GM12874 (cell line): ENCODE data around the gene ACAT2.

Source experiments
- TF ChIP-seq, protein P1 (sequence below): IDR thresholded peaks from 2 replicates; pipeline ENCODE4 v1.5.1; 2011; ENCODE audit warnings: low read depth, mild to moderate bottlenecking, control low read depth, low read length, moderate library complexity; ENCODE audit not compliant: insufficient read depth

The ACAT2 gene

DNA sequence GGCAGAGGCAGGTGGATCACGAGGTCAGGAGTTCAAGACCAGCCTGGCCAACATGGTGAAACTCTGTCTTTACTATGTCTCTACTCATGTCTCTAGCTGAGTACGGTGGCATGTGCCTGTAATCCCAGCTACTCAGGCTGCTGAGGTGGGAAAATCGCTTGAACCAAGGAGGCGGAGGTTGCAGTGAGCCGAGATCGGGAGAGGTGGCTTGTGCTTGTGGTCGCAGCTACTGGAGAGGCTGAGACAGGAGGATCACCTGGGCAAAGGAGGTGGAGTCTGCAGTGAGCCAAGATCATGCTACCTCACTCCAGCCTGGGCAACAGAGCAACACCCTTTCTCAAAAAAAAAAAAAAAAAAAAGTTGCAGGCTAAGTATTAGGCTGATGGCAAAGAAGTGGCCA, 42.6 kb upstream of the ACAT2 start:
- TF ChIP-seq, protein P1, sequence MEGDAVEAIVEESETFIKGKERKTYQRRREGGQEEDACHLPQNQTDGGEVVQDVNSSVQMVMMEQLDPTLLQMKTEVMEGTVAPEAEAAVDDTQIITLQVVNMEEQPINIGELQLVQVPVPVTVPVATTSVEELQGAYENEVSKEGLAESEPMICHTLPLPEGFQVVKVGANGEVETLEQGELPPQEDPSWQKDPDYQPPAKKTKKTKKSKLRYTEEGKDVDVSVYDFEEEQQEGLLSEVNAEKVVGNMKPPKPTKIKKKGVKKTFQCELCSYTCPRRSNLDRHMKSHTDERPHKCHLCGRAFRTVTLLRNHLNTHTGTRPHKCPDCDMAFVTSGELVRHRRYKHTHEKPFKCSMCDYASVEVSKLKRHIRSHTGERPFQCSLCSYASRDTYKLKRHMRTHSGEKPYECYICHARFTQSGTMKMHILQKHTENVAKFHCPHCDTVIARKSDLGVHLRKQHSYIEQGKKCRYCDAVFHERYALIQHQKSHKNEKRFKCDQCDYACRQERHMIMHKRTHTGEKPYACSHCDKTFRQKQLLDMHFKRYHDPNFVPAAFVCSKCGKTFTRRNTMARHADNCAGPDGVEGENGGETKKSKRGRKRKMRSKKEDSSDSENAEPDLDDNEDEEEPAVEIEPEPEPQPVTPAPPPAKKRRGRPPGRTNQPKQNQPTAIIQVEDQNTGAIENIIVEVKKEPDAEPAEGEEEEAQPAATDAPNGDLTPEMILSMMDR: no peak

DNA sequence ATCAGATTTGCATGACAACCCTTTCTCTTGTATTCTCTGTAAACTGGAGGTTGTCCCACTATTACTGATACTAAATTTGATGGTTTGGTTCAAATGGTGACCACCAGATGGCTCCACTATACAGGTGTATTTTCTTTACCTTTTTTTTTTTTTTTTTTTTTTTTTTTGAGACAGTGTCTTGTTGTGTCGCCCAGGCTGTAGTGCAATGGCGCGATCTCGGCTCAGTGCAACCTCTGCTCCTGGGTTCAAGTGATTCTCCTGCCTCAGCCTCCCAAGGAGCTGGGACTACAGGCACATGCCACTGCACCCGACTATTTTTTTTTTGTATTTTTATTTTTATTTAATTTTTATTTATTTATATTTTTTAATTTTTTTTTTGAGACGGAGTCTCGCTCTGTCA, 41.1 kb upstream of the ACAT2 start:
- TF ChIP-seq, protein P1: peak; percentile 21; the same call in 1 of the 2 replicates

DNA sequence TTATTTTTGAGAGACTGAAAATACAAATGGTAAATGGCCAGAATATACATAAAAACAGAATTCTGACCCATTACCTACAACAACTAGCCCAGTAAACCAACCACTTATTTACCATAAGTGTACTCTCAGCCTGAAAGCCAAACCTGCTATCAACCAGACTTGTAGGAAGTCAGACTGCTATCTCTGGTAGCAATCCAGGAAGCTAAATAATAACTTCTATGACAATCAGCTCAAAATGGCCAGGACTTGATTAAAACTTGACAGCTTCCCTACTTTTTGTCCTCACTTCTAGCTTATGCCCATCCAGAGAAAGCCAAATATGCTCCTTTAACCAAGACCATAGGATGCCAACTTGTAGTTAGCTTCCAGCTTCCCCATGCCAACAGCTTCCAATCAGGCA, 39.2 kb upstream of the ACAT2 start:
- TF ChIP-seq, protein P1: no peak

DNA sequence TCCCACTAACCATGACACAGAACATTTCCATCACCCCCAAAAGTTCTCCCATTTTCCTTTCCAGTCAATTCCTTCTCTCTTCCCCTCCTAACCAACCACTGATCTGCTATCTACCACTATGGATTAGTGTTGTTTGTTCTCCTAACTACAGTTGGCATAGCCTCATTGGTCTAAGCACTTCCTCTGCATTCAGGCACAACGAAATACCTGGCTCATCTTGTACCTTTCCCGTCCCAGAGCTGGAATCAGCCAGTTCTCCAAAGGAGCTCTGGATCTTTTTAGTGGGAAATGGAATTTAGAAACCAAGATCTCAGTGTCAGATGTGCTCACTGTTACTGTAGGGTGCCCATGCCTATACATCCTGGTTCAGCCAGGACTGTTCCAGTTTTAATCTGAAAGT, 38.6 kb upstream of the ACAT2 start:
- TF ChIP-seq, protein P1: no peak

DNA sequence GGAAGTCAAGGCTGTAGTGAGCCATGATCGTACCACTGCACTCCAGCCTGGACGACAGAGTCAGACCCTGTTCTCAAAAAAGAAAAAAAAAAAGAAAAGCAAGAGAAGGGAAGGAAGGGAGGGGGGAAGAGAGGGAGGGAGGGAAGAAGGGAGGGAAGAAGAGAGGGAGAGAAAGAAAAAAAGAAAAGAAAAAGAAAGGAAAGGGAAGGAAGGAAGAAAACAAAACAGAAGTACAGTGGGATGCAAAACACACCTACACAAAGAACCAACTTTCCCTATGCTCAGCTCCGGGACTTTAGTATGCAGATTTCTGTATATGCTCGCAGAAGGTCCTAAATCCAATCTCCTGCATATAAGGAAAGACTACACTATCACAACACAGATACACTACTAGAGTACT, 37.1 kb upstream of the ACAT2 start:
- TF ChIP-seq, protein P1: no peak

DNA sequence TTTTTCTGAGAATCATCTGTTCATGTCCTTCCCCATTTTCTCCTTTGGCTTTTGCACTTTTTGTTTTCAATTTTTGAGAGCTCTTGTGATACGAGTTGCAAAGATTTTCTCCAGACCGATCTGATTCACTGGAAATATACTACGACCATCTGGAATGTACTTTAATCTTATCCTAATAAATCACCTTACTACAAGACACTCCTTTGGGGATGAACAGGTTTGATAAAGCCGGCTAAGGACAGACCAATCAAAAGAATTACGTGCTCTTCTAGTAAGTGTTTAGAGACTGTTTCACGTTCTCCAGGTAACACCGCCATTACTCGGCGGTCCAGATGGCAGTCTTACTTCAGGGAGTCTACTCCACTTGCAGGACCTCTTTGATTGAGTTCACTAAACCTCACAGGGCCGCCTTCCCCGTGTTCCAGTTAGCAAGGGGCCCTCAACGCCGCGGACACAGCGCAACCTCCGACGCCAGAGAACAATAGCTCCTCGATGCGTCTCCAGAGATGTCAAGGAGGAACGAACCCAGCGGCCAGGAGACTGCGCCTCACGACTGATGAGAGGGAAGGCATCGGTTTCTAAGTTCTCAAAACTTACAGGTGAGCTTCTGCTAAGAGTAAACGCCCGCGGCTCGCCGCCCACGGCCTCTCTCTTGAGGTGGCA, 35.5 kb upstream of the ACAT2 start:
- TF ChIP-seq, protein P1: no peak

DNA sequence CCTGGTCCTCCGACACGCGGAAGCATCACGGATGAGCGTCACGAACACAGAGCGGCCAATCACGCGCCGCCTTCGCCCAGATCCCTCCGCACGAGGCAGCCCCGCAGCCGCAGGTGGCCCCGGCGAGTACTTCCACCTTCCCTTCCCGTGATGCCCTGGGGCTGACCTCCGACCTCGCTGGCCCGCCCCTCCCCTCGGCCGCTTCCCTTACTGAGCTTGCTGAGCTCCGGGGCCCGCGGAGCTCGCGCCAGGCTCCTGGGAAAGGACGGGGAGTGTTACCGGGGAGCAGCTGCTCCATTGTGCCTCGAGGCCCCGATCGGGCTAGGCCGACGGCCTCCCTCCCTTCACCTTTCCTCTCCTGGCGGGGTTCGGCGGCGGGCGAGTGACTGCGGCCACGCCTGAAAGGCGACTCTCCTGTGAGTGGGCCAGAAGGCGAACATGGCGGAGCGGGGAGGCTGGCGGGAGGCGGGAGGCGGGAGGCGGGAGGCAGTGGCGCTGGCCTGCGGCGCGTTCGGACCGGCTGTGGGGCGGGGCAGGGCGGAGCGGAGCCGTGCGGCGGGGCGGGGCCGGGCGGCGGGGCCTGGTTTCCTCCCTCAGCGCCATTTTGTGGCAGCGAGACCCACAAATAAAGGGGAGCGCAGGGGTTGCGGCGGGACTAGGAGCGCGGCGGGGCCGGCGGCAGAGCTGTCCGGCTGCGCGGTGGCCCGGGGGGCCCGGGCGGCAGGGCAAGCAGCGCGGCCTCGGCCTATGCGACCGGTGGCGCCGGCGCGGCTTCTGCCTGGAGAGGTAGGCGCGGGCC, 34.7 kb upstream of the ACAT2 start, which contains the start of gene WTAP:
Gene WTAP (plus strand): TSS at position 589 of the 799 bp plus-strand sequence. CDS start 8,760 bp downstream, outside the sequence.
- TF ChIP-seq, protein P1: no peak
